ENCODE results near the gene TNFAIP1. TPM values are rescaled to one million over a fixed set of nuclear protein-coding genes. Genes with fewer than 3 reads are reported as not detected.

TNFAIP1 gene
- total RNA-seq, 4 donors from 2014 or later, result 23.7 to 43.8 (median 34.8) TPM

DNA sequence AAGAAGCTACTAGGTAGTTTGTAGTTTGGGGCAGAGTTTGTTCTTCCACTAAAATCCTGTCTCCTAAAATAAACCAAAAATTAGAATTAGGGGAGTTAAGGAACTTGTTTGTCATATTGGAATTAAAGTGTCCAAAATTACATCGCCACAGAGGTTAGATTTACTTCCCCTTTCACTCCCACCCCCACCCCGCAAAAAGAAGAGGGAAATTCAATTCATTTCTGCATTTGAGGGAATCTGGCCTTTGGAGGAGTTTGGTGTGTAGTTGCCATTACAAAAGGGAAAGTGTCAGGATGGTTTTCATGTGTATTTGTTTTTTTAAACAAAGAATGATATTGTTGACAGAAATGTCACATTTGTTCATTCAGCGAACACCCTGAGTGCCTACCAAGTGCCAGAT is 10.8 kb upstream of the TNFAIP1 start:
- no peak for DNase-seq (ENCODE audit: extremely low spot score)
- intact Hi-C loops (cut with DNase I), result no loop called here
- Histone ChIP-seq H3K4me1 (peaks cover 3 to 6% (median 5%) of the 10 kb centered on the region in 4 donors), H3K27me3 (no peaks in the 10 kb centered on the region), H3K36me3 (peaks cover 17 to 39% (median 27%) of the 10 kb centered on the region in 4 donors), H3K27ac (replicated peaks in 1 of 4) (no peak overlapping the region), H3K4me3 (no peak overlapping the region), H3K9me3 (no peaks in the 10 kb centered on the region)
- 80% methylated on average over 3 of the region's 3 CpGs for WGBS
- TF ChIP-seq POLR2AphosphoS5 (IDR thresholded peaks at IDR 0.05) (no peak), CTCF (IDR thresholded peaks at IDR 0.05) (no peak), POLR2A (IDR thresholded peaks at IDR 0.05; ENCODE audit: low read depth) (no peak), EP300 (IDR thresholded peaks at IDR 0.05) (no peak)

- no peak for DNase-seq (ENCODE audit: extremely low spot score)
- no peak overlapping the region for H3K4me3 ChIP-seq
- peaks cover 17 to 43% (median 31%) of the 10 kb centered on the region in 4 donors for H3K36me3 ChIP-seq
- intact Hi-C loops (cut with DNase I), result no loop called here
- TF ChIP-seq POLR2A (IDR thresholded peaks at IDR 0.05; ENCODE audit: low read depth) (no peak), POLR2AphosphoS5 (IDR thresholded peaks at IDR 0.05) (no peak), CTCF (IDR thresholded peaks at IDR 0.05) (no peak), EP300 (IDR thresholded peaks at IDR 0.05) (no peak)
- peaks cover 0 to 2% (median under 1%) of the 10 kb centered on the region in 4 donors for H3K4me1 ChIP-seq
- no peaks in the 10 kb centered on the region for H3K27me3 ChIP-seq
- H3K27ac ChIP-seq (replicated peaks in 1 of 4), result no peak overlapping the region
- no peaks in the 10 kb centered on the region for H3K9me3 ChIP-seq
- 55% methylated on average over 5 of the region's 5 CpGs for WGBS
Observed at GRCh38 chr17:28325211-28325610, 10.3 kb upstream of the TNFAIP1 start.

- Histone ChIP-seq H3K36me3 (peaks cover 24 to 52% (median 40%) of the 10 kb centered on the region in 4 donors), H3K9me3 (no peaks in the 10 kb centered on the region), H3K27me3 (no peaks in the 10 kb centered on the region), H3K27ac (replicated peaks in 1 of 4) (no peak overlapping the region), H3K4me3 (no peak overlapping the region), H3K4me1 (no peaks in the 10 kb centered on the region)
- no peak for DNase-seq (ENCODE audit: extremely low spot score)
- TF ChIP-seq POLR2A (IDR thresholded peaks at IDR 0.05; ENCODE audit: low read depth) (no peak), CTCF (IDR thresholded peaks at IDR 0.05) (no peak), POLR2AphosphoS5 (IDR thresholded peaks at IDR 0.05) (no peak), EP300 (IDR thresholded peaks at IDR 0.05) (no peak)
- WGBS, result 95% methylated on average over 7 of the region's 7 CpGs
- intact Hi-C loops (cut with DNase I), result no loop called here
Observed at GRCh38 chr17:28326114-28326513, 9.4 kb upstream of the TNFAIP1 start.

DNA sequence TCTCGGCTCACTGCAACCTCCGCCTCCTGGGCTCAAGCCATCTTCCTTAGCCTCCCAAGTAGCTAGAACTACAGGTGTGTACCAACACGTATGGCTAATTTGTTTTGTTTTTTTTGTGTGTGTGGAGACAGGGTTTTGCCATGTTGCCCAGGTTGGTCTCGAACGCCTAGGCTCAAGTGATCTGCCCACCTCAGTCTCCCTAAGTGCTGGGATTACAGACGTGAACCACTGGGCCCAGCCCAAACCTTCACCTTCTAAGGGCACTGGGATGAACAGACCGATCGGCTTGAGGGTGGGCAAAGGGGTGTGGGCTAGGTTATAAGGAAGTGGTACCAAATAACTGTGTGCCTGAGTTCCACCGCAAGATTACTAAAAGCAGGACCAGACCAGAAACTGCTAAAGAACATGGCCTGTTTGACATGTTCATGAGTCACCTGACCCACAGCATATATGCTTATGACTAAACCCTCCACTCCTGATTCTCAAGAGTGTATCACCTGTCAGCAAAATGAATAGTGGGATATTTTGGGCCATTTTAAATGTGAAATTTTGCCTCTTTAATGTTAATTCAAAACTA is 8.4 kb upstream of the TNFAIP1 start:
- no peak overlapping the region for H3K27ac ChIP-seq (replicated peaks in 1 of 4)
- no peaks in the 10 kb centered on the region for H3K27me3 ChIP-seq
- DNase-seq (ENCODE audit: extremely low spot score), result no peak
- no peak overlapping the region for H3K4me3 ChIP-seq
- no peaks in the 10 kb centered on the region for H3K4me1 ChIP-seq
- peaks cover 32 to 62% (median 50%) of the 10 kb centered on the region in 4 donors for H3K36me3 ChIP-seq
- 89% methylated on average over 9 of the region's 9 CpGs for WGBS
- H3K9me3 ChIP-seq, result no peaks in the 10 kb centered on the region
- intact Hi-C loops (cut with DNase I), result no loop called here
- TF ChIP-seq POLR2A (IDR thresholded peaks at IDR 0.05; ENCODE audit: low read depth) (no peak), EP300 (IDR thresholded peaks at IDR 0.05) (no peak), POLR2AphosphoS5 (IDR thresholded peaks at IDR 0.05) (no peak), CTCF (IDR thresholded peaks at IDR 0.05) (no peak)

GRCh38 chr17:28327709-28328108 is 7.9 kb upstream of the TNFAIP1 start:
- Histone ChIP-seq H3K4me1 (peaks cover 0 to 2% (median 0%) of the 10 kb centered on the region in 4 donors), H3K4me3 (no peak overlapping the region), H3K27me3 (no peaks in the 10 kb centered on the region), H3K9me3 (no peaks in the 10 kb centered on the region), H3K36me3 (peaks cover 32 to 64% (median 51%) of the 10 kb centered on the region in 4 donors), H3K27ac (replicated peaks in 1 of 4) (no peak overlapping the region)
- 61% methylated on average over 3 of the region's 3 CpGs for WGBS
- TF ChIP-seq POLR2A (IDR thresholded peaks at IDR 0.05; ENCODE audit: low read depth) (no peak), EP300 (IDR thresholded peaks at IDR 0.05) (no peak), POLR2AphosphoS5 (IDR thresholded peaks at IDR 0.05) (no peak), CTCF (IDR thresholded peaks at IDR 0.05) (no peak)
- DNase-seq (ENCODE audit: extremely low spot score), result no peak
- intact Hi-C loops (cut with DNase I), result no loop called here
